ENCODE results near the gene GPR55. TPM values are rescaled to one million over a fixed set of nuclear protein-coding genes. Genes with fewer than 3 reads are reported as not detected.
A peak's percentile ranks its signal among the peaks of the same experiment; 100 is the strongest.

GPR55 gene
- total RNA-seq, 6 experiments from 2014 or later: 0.06 to 0.12 (median 0.07) TPM; not detected in 3

DNA sequence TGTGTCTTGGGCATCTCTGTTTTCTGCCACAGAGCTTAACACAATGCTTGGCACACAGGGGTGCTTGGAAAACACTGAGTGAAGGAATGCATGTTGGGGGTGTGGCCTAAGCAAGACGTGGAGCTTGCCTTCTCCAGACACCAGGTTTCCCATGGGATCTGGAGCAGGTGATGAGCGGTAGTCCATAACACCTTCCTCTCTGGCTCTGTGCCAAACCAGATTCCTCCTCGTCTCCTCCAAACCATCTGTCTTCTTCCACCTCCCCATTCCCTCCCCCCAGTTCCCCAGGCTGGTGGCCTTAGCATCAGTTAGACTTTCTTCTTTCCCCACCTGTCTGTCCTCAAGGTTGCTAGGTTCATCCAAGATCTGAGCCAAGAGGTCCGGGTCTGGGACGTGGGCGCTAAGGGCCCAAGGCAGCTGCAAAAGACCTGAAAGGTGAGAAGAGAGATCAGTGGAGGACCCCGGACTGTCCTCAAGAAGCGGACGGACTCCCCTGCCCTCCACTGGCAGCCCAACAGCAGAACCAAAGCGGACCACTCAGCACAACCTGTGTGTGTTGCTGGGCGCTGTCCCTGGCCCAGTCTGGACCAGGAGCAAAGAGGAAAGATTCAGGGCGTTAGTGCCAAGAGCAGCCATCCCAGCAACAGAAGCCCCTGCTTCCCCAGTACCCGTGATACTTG lies 61.5 kb downstream of the GPR55 start:
- ATAC-seq: no peak

DNA sequence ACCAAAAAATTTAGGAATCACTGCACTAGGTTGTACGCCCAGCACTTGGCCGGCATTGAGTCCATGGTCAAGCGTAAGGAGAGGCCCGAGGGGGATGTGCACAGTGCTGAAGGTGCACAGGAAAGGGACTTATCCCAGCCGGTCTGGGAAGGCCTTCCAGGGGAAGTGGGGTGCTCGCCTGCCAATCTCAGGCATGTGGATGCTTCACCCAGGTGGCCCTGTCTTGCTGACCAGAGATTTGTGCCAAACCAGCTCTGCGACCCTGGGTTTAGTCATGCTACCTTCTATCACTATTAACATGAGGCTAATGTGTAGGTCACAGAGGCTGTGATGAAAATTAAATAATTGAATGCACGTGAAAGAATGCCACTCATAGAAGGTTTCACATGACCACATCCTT lies 62.0 kb downstream of the GPR55 start:
- ATAC-seq (no peak), DNase-seq (peak in 1 of 3 donors; percentile 30)
- Histone ChIP-seq H3K9me3 (no peaks in the 10 kb centered on the region), H3K27ac (no peak overlapping the region), H3K4me3 (no peak overlapping the region), H3K4me1 (no peaks in the 10 kb centered on the region), H3K27me3 (no peaks in the 10 kb centered on the region), H3K36me3 (no peaks in the 10 kb centered on the region)
- WGBS (ENCODE audit: insufficient coverage, low coverage, low lambda C conversion rate, missing lambda C conversion rate): 68% methylated on average over 5 of the region's 8 CpGs
- TF ChIP-seq, protein P1, sequence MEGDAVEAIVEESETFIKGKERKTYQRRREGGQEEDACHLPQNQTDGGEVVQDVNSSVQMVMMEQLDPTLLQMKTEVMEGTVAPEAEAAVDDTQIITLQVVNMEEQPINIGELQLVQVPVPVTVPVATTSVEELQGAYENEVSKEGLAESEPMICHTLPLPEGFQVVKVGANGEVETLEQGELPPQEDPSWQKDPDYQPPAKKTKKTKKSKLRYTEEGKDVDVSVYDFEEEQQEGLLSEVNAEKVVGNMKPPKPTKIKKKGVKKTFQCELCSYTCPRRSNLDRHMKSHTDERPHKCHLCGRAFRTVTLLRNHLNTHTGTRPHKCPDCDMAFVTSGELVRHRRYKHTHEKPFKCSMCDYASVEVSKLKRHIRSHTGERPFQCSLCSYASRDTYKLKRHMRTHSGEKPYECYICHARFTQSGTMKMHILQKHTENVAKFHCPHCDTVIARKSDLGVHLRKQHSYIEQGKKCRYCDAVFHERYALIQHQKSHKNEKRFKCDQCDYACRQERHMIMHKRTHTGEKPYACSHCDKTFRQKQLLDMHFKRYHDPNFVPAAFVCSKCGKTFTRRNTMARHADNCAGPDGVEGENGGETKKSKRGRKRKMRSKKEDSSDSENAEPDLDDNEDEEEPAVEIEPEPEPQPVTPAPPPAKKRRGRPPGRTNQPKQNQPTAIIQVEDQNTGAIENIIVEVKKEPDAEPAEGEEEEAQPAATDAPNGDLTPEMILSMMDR (IDR thresholded peaks at IDR 0.05): no peak
- TF ChIP-seq POLR2A (IDR thresholded peaks at IDR 0.05): no peak
- intact Hi-C loops (cut with DNase I): no loop called here

More for the DNA sequence above, 61.5 kb downstream of the GPR55 start:
- Histone ChIP-seq H3K4me3 (no peak overlapping the region), H3K36me3 (no peaks in the 10 kb centered on the region), H3K4me1 (no peaks in the 10 kb centered on the region), H3K27ac (no peak overlapping the region), H3K27me3 (no peaks in the 10 kb centered on the region), H3K9me3 (no peaks in the 10 kb centered on the region)
- TF ChIP-seq, protein P1 (IDR thresholded peaks at IDR 0.05): no peak
- no peak for TF ChIP-seq POLR2A (IDR thresholded peaks at IDR 0.05)
- intact Hi-C loops (cut with DNase I): no loop called here
- peak in 1 of 3 donors; percentile 41 for DNase-seq
- WGBS (ENCODE audit: insufficient coverage, low coverage, low lambda C conversion rate, missing lambda C conversion rate): 67% methylated on average over 7 of the region's 13 CpGs

DNA sequence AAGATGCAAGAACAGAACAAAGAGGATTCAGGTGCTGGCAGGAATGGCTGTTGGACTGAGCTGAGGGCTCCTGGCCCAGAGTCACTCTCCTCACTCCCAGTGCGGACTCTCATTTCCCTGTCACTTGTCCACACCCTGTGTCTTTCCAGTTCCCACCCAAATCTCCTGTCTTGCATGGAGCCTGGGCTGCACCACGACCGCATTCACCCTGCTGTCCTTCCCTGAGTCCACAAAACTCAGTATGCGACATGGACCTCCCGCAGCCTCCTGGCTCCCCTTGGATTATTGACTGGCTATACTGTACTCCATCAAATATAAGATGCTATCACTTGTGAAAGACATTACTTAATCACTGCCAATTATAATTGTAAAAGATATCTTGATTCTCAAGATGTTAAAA lies 62.8 kb downstream of the GPR55 start:
- Histone ChIP-seq H3K4me1 (no peaks in the 10 kb centered on the region), H3K36me3 (no peaks in the 10 kb centered on the region), H3K9me3 (no peaks in the 10 kb centered on the region), H3K27ac (no peak overlapping the region), H3K27me3 (no peaks in the 10 kb centered on the region), H3K4me3 (no peak overlapping the region)
- TF ChIP-seq, protein P1 (IDR thresholded peaks at IDR 0.05): no peak
- no peak for TF ChIP-seq POLR2A (IDR thresholded peaks at IDR 0.05)
- DNase-seq: no peak
- WGBS (ENCODE audit: insufficient coverage, low coverage, low lambda C conversion rate, missing lambda C conversion rate): 68% methylated on average over 4 of the region's 5 CpGs
- intact Hi-C loops (cut with DNase I): no loop called here
- ATAC-seq: no peak

DNA sequence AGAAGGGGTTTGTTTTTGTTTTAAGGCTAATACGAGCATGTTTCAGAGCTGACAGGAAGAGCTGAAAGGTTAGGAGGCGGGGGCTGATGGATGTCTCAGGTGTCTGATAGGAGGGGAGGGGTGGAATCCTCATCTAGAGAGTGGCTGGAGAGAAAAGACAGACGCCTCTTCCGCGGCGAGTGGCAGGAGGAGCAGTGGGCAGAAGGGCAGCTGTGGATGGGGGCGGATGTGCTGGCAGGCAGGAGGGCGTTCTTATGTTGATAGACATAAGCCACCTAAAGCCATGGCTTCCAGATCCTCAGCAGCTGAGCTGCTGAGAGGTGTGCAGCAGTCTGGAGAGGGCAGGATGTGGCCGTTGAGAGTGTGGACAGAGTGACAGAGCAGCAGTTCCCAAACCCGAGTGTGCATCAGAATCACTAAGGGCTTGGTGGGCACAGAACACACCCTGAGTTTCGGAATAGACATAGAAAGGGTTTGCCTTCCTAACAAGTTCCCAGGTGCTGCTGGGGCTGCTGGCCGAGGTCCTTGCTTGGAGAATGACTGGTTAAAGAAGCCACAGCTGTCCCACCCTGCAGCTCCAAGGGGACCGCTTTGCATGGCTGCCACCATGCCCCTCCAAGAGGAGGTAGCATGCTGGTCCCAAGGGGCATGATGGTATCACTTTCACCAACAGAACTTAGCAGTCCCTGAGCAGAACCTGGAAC lies 63.3 kb downstream of the GPR55 start:
- DNase-seq (no peak), ATAC-seq (no peak)
- TF ChIP-seq, protein P1 (IDR thresholded peaks at IDR 0.05): no peak
- TF ChIP-seq POLR2A (IDR thresholded peaks at IDR 0.05): no peak
- Histone ChIP-seq H3K4me3 (no peak overlapping the region), H3K27me3 (no peaks in the 10 kb centered on the region), H3K4me1 (no peaks in the 10 kb centered on the region), H3K9me3 (no peaks in the 10 kb centered on the region), H3K27ac (no peak overlapping the region), H3K36me3 (no peaks in the 10 kb centered on the region)
- intact Hi-C loops (cut with DNase I): no loop called here
- 20% methylated on average over 8 of the region's 13 CpGs for WGBS (ENCODE audit: insufficient coverage, low coverage, low lambda C conversion rate, missing lambda C conversion rate)

Other genes with a start within 250 kb of the GPR55 start
- 10 to 100 TPM; 25.3 to 32.4 (median 27.8) TPM for gene CAB39, start 212.4 kb downstream of the GPR55 start, total RNA-seq
- 10 to 100 TPM; 11.1 to 26.9 (median 24.2) TPM for gene ITM2C, start 60.3 kb downstream of the GPR55 start, total RNA-seq
- gene SPATA3, start 70.9 kb upstream of the GPR55 start, total RNA-seq: not detected
- 100 to 1,000 TPM in 2 of 6 experiments, 10 to 100 TPM in 4; 76.0 to 167 (median 85.9) TPM for gene C2orf72, start 112.3 kb upstream of the GPR55 start, total RNA-seq
- 10 to 100 TPM; 46.4 to 62.3 (median 55.5) TPM for gene PSMD1, start 131.6 kb upstream of the GPR55 start, total RNA-seq
- under 1 TPM; 0.09 to 0.99 (median 0.45) TPM for gene HTR2B, start 199.8 kb upstream of the GPR55 start, total RNA-seq